ENCODE results near the gene BCORL1. TPM values are rescaled to one million over a fixed set of nuclear protein-coding genes. Genes with fewer than 3 reads are reported as not detected.

BCORL1 gene
- total RNA-seq, 1 donor from 2014 or later, result 9.3 TPM

GRCh38 chrX:130060122-130061069 lies 78.0 kb downstream of the BCORL1 start:
- peaks cover 2% of the 10 kb centered on the region for H3K27me3 Mint-ChIP-seq (ENCODE audit: insufficient read depth)
- DNase-seq (ENCODE audit: low spot score), result peak; percentile 78
- H3K27ac Mint-ChIP-seq, result peak overlapping the region; percentile 44
- H3K4me1 Mint-ChIP-seq (ENCODE audit: low read depth), result no peaks in the 10 kb centered on the region
- H3K4me3 Mint-ChIP-seq, result peak overlapping the region; percentile 73
- H3K36me3 Mint-ChIP-seq (ENCODE audit: low read depth), result peaks cover 18% of the 10 kb centered on the region
- intact Hi-C loops (cut with micrococcal nuclease), result loop anchor here (1.0 to 2.0 kb wide), 7 partner anchors 18 to 459 kb away; partner anchors contain the start of gene BCORL1
- no peaks in the 10 kb centered on the region for H3K9me3 Mint-ChIP-seq

- H3K9me3 Mint-ChIP-seq, result no peaks in the 10 kb centered on the region
- H3K4me1 Mint-ChIP-seq (ENCODE audit: low read depth), result no peaks in the 10 kb centered on the region
- no peak overlapping the region for H3K27ac Mint-ChIP-seq
- no peak for DNase-seq (ENCODE audit: low spot score)
- H3K36me3 Mint-ChIP-seq (ENCODE audit: low read depth), result peaks cover 17% of the 10 kb centered on the region
- H3K4me3 Mint-ChIP-seq, result no peak overlapping the region
- H3K27me3 Mint-ChIP-seq (ENCODE audit: insufficient read depth), result peaks cover 2% of the 10 kb centered on the region
- intact Hi-C loops (cut with micrococcal nuclease), result no loop called here
Measured at GRCh38 chrX:130066975-130067615, 84.7 kb downstream of the BCORL1 start.

DNA sequence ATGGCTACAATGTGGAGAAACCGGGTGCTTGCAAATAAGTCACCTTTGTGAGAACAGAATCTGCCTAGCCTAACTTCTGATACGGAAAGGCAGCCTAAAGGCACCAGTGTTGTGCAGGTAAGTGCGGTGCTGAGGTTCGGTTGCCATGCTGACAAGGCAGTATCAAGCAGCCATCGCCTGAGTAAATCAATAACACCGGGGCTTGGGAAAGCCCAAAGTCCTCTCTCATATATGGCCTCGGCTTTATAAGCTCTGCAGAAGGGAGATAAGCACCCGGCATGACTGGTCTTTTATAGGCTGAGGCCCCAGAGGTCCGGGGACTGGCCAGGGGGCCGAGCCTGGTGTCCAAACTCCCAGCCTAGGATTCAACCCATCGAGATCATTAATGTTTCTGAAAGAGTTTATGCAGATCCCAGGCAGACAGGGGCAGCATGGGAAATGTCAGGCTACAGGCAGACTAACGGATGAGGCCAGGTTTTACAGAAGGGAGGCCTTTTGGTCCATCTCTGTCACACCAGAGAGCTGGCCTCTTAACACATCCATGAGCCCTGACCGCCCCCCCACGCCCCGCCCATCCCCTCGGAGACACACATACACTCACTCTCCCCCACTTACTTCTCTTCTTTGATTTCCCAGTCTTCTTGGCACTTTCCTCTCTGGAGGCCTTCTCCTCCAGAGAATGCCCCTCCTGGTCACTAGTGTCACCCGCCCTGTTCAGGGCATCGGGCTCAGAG lies 89.3 kb downstream of the BCORL1 start:
- Mint-ChIP-seq H3K36me3 (ENCODE audit: low read depth) (peaks cover 7% of the 10 kb centered on the region), H3K27me3 (ENCODE audit: insufficient read depth) (no peaks in the 10 kb centered on the region), H3K9me3 (no peaks in the 10 kb centered on the region), H3K4me1 (ENCODE audit: low read depth) (no peaks in the 10 kb centered on the region), H3K27ac (no peak overlapping the region), H3K4me3 (no peak overlapping the region)
- intact Hi-C loops (cut with micrococcal nuclease), result no loop called here
- no peak for DNase-seq (ENCODE audit: low spot score)

GRCh38 chrX:130072345-130072740 lies 89.9 kb downstream of the BCORL1 start:
- Mint-ChIP-seq H3K9me3 (no peaks in the 10 kb centered on the region), H3K36me3 (ENCODE audit: low read depth) (peaks cover 6% of the 10 kb centered on the region), H3K4me1 (ENCODE audit: low read depth) (no peaks in the 10 kb centered on the region), H3K27me3 (ENCODE audit: insufficient read depth) (no peaks in the 10 kb centered on the region), H3K27ac (no peak overlapping the region), H3K4me3 (no peak overlapping the region)
- intact Hi-C loops (cut with micrococcal nuclease), result no loop called here
- DNase-seq (ENCODE audit: low spot score), result no peak

- no peak for DNase-seq (ENCODE audit: low spot score)
- Mint-ChIP-seq H3K36me3 (ENCODE audit: low read depth) (peaks cover 10% of the 10 kb centered on the region), H3K4me3 (no peak overlapping the region), H3K27me3 (ENCODE audit: insufficient read depth) (no peaks in the 10 kb centered on the region), H3K4me1 (ENCODE audit: low read depth) (peaks cover 8% of the 10 kb centered on the region), H3K9me3 (no peaks in the 10 kb centered on the region), H3K27ac (no peak overlapping the region)
- intact Hi-C loops (cut with micrococcal nuclease), result no loop called here
Measured at GRCh38 chrX:130075777-130076176, 93.3 kb downstream of the BCORL1 start.

GRCh38 chrX:130079824-130080406 lies 97.5 kb downstream of the BCORL1 start:
- H3K9me3 Mint-ChIP-seq, result no peaks in the 10 kb centered on the region
- peak overlapping the region; percentile 8 for H3K27ac Mint-ChIP-seq
- intact Hi-C loops (cut with micrococcal nuclease), result loop anchor here (1.0 to 10.0 kb wide), 7 partner anchors 19 to 1745 kb away; partner anchors contain the start of genes ENOX2, RBMX2 and SASH3
- peak; percentile 19 for DNase-seq (ENCODE audit: low spot score)
- no peak overlapping the region for H3K4me3 Mint-ChIP-seq
- peaks cover 33% of the 10 kb centered on the region for H3K4me1 Mint-ChIP-seq (ENCODE audit: low read depth)
- peaks cover 10% of the 10 kb centered on the region for H3K36me3 Mint-ChIP-seq (ENCODE audit: low read depth)
- H3K27me3 Mint-ChIP-seq (ENCODE audit: insufficient read depth), result no peaks in the 10 kb centered on the region

- Mint-ChIP-seq H3K27me3 (ENCODE audit: insufficient read depth) (no peaks in the 10 kb centered on the region), H3K4me3 (peak overlapping the region; percentile 6), H3K9me3 (no peaks in the 10 kb centered on the region), H3K27ac (no peak overlapping the region), H3K4me1 (ENCODE audit: low read depth) (peaks cover 43% of the 10 kb centered on the region), H3K36me3 (ENCODE audit: low read depth) (peaks cover 7% of the 10 kb centered on the region)
- intact Hi-C loops (cut with micrococcal nuclease), result loop anchor here (5.0 to 10.0 kb wide), 5 partner anchors 261 to 1744 kb away; partner anchors contain the start of genes ENOX2, RBMX2 and SASH3
- no peak for DNase-seq (ENCODE audit: low spot score)
Measured at GRCh38 chrX:130080791-130081367, 98.4 kb downstream of the BCORL1 start.

GRCh38 chrX:130081421-130082045 lies 99.1 kb downstream of the BCORL1 start:
- no peaks in the 10 kb centered on the region for H3K9me3 Mint-ChIP-seq
- DNase-seq (ENCODE audit: low spot score), result no peak
- peak overlapping the region; percentile 87 for H3K27ac Mint-ChIP-seq
- H3K27me3 Mint-ChIP-seq (ENCODE audit: insufficient read depth), result no peaks in the 10 kb centered on the region
- H3K4me1 Mint-ChIP-seq (ENCODE audit: low read depth), result peaks cover 49% of the 10 kb centered on the region
- intact Hi-C loops (cut with micrococcal nuclease), result loop anchor here (1.0 to 10.0 kb wide), 11 partner anchors 11 to 1743 kb away; partner anchors contain the start of genes AIFM1, ELF4, ENOX2 and RBMX2
- peak overlapping the region; percentile 6 for H3K4me3 Mint-ChIP-seq
- peaks cover 10% of the 10 kb centered on the region for H3K36me3 Mint-ChIP-seq (ENCODE audit: low read depth)

DNA sequence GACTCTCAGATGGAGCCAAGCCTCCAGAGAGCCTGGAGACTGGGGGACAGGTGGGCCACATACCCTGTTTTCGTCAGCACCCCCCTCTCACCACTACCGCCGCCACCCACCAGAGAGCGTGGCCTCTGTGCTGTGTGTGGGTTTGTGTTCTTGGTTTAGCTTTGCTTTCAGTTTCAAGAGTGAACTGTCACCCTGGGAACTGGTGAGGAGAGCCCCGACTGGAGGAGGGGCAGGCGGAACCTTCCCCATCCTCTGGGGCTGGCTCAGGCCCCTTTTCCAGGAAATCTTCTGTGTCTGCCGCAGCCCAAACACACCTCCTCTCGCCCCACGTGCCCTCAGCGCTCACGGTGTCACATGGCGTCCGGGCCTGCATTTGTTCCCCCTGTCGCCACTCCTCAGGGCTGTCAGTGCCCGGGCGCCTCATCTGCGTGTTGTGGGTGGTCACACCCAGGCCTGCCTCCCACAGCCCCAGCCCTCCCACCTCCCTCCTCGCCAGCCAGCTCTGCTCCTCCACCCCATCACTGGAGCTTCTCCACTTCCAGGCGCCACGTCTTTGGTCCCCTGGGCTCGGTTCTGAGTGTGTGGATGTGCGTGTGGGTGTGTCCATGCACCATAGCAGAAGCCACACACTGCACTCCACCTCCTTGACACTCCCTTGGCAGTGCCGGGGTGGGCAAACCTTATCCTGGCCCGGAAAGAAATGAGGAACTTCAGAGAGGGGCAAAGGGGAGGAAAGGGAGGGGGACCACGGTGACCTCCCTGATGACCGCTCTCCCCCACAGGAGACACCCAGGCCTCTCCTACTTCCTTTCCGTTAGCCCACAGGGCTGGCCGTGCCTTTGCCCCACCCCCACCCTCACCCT lies 100.0 kb downstream of the BCORL1 start:
- Mint-ChIP-seq H3K36me3 (ENCODE audit: low read depth) (peaks cover 10% of the 10 kb centered on the region), H3K4me3 (peak overlapping the region; percentile 47), H3K9me3 (no peaks in the 10 kb centered on the region), H3K4me1 (ENCODE audit: low read depth) (peaks cover 56% of the 10 kb centered on the region), H3K27me3 (ENCODE audit: insufficient read depth) (no peaks in the 10 kb centered on the region), H3K27ac (peak overlapping the region; percentile 70)
- DNase-seq (ENCODE audit: low spot score), result peak; percentile 75
- intact Hi-C loops (cut with micrococcal nuclease), result loop anchor here (1.0 to 10.0 kb wide), 11 partner anchors 10 to 1742 kb away; partner anchors contain the start of genes AIFM1, ELF4, ENOX2 and RBMX2

DNA sequence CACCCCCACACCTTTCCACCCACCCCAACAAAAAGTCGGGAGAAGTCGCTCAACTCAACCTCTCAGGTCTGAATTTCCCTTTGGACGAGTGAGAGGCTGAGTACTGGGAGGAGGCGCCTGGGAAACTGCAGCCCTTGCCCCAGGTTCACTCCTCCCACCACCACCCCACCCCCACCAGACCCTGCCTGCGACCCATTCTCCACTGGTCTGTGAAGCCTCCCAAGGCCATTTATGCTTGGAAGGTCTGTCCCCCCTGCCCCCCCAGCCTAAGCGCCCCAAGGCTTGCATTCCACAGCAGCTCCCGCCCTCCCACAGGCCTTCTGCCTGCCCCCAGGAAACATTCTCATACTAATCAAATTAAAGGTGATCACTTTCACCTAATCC lies 100.7 kb downstream of the BCORL1 start:
- peaks cover 10% of the 10 kb centered on the region for H3K36me3 Mint-ChIP-seq (ENCODE audit: low read depth)
- H3K27me3 Mint-ChIP-seq (ENCODE audit: insufficient read depth), result no peaks in the 10 kb centered on the region
- peaks cover 62% of the 10 kb centered on the region for H3K4me1 Mint-ChIP-seq (ENCODE audit: low read depth)
- intact Hi-C loops (cut with micrococcal nuclease), result loop anchor here (5.0 to 10.0 kb wide), 5 partner anchors 259 to 1742 kb away; partner anchors contain the start of genes ENOX2, RBMX2 and SASH3
- peak overlapping the region; percentile 70 for H3K27ac Mint-ChIP-seq
- H3K4me3 Mint-ChIP-seq, result peak overlapping the region; percentile 47
- no peak for DNase-seq (ENCODE audit: low spot score)
- no peaks in the 10 kb centered on the region for H3K9me3 Mint-ChIP-seq

Data from activated T-helper 1 cell treated with anti-CD3 and anti-CD28 coated beads, Interleukin-12 subunit alpha, Interleukin-12 subunit beta, Interleukin-2, Interleukin-4 antibody, amounts not matched to agents 30 ng/mL and 10 ng/mL and 1 ng/mL, durations not matched to agents 14 hours and 24 hours and 36 hours (primary cell).